Measurements from ENCODE around the gene CD79A.

- TF ChIP-seq CTCF (IDR thresholded peaks at IDR 0.05) (no peak), POLR2A (IDR thresholded peaks at IDR 0.05) (no peak)
These were observed 5.3 kb upstream of the CD79A start for GRCh38 chr19:41871573-41872383.
